ENCODE measurements around the gene CNTNAP2.

DNA sequence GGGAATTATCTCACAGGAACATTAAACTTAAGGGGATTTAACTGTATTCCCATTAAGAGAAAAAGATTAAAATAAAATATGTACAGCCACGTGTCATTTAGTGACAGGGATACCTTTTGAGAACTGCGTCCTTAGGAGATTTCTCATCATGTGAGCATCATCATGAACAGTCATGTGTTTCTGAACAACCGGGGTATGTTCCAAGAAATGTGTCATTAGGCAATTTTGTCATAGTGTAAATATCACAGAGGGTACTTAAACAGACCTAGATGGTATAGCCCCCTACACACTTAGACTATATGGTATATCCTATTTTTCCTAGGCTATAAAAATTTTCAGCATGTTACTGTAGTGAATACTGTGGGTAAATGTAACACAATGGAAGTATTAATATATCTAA lies 840.3 kb downstream of the CNTNAP2 start:
- no peak for TF ChIP-seq POLR2A (IDR thresholded peaks at IDR 0.05)
- TF ChIP-seq, protein P1, sequence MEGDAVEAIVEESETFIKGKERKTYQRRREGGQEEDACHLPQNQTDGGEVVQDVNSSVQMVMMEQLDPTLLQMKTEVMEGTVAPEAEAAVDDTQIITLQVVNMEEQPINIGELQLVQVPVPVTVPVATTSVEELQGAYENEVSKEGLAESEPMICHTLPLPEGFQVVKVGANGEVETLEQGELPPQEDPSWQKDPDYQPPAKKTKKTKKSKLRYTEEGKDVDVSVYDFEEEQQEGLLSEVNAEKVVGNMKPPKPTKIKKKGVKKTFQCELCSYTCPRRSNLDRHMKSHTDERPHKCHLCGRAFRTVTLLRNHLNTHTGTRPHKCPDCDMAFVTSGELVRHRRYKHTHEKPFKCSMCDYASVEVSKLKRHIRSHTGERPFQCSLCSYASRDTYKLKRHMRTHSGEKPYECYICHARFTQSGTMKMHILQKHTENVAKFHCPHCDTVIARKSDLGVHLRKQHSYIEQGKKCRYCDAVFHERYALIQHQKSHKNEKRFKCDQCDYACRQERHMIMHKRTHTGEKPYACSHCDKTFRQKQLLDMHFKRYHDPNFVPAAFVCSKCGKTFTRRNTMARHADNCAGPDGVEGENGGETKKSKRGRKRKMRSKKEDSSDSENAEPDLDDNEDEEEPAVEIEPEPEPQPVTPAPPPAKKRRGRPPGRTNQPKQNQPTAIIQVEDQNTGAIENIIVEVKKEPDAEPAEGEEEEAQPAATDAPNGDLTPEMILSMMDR (IDR thresholded peaks at IDR 0.05) = no peak
